Superior temporal gyrus (tissue), 1 donor: Measurements from ENCODE around the gene USP19.

Experiments used
- DNase-seq: peaks from one replicate; pipeline ENCODE4 v3.0.0-alpha.2; 2016; ENCODE audit errors: extremely low spot score

Gene USP19

GRCh38 chr3:49134471-49135265, 14.0 kb upstream of the USP19 start:
- no peak for DNase-seq

- peak; percentile 82 for DNase-seq
Measured at GRCh38 chr3:49133226-49133951, 12.8 kb upstream of the USP19 start.

DNA sequence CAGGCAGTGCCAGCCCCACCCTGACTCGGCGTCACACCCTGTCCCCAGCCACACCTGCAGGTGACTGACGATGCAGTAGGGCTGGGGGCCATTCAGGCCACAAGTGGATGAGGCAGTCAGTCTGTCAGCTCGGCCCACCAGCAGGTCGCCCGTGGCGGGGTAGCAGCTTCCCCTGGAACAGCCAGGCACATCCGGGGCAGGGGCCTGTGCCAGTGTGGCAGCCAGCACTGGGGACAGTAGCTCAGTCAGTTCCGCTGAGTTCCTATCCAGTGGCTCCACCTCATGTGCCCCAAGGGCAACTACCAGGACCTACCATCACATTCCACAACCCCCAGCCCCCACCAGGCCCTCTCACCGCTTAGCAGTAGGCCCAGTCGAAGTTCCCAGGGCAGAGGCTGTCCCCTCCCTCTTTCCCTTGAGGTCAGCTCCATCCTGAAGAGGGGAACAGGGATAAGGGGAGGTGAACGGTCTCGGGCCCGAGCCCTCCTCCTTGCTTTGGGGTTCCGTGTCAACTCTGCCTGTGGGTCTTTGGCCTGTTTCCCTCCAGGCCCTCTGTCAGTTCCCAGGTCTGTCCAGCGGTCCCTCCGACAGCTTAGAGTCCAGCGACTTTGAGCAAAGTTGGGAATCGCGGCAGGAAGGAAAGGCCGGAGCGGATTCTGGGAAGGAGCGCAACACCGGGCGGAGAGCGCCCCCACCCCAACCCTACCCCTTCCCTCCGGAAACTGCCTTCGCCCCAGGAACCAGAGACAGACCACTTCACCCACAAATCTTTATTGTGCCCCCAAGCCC, 12.0 kb upstream of the USP19 start, which contains the start of gene LAMB2:
LAMB2 (minus strand) TSS at position 614 of the 789 bp plus-strand sequence; CDS start at position 431, 183 bp downstream.
- peak; percentile 73 for DNase-seq

DNA sequence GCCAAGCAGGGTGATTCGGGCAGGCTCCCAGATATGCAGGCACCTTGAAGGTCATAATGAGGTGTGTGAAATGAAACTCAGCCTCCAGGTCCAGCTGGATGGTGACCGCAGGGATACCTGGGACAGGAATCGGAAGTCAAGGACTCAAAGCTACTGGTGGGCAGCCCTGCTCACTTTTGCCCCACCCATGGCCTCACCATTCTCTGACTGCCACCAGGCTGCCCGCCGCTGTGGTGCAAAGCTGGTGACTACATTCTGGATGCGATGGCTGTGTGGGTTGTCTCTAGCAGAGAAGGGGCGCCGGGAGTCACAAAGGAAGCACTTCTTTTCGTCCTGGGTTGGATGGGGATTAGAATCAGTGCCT, 11.4 kb upstream of the USP19 start:
- no peak for DNase-seq

GRCh38 chr3:49131576-49131975, 11.0 kb upstream of the USP19 start:
- DNase-seq, result no peak

DNA sequence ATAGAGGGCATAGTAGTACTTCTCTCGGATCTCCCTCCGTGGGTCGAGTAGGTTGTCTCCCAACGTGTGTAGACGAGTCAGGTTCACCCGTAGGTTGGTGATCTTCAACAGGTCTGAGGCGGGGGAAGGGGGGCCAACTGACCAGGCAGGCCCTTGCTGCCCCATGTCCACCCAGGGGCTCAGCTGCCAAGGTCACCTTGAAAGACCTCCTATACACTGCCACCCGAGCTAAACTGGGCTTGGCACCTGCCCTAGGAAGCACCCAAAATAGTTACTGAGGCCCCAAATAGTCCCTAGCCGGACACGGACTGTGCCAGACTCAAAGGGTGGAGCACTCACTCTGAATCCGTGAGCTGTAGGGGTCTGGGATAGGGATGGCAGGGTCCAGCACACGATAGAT, 10.4 kb upstream of the USP19 start:
- DNase-seq, result no peak

DNA sequence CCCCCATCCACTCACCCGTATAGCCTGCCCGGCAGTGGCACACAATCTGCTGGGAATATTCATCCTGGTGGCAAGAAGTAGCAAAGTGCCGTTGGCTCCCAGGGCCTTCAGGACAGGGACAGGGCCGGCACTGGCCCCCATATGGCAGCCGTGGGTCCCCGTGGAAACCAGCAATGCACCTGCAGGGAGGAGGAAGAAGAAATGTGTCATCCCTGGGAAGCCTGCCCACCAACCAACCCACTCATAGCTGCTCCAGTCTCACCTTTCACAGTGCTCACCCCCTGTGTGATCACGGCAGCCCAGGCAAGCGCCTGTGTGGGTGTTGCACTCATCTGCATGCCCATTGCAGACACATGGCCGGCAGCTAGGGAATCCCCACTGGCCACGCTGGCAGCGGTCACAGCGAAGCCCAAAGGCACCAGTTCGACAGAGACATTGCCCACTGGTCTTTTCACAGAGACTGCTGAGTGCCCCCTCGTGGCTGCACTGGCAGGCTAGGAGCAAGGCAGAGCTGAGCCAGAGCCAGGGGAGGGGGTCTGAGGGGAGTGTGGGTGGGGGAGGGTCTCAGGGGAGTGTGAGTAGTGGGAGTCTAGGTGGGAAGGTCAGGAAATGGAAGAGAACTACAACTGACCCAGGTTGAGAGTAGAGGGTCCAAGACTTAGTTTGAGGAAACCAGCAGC, 4.5 kb upstream of the USP19 start:
- DNase-seq, result peak; percentile 19

DNA sequence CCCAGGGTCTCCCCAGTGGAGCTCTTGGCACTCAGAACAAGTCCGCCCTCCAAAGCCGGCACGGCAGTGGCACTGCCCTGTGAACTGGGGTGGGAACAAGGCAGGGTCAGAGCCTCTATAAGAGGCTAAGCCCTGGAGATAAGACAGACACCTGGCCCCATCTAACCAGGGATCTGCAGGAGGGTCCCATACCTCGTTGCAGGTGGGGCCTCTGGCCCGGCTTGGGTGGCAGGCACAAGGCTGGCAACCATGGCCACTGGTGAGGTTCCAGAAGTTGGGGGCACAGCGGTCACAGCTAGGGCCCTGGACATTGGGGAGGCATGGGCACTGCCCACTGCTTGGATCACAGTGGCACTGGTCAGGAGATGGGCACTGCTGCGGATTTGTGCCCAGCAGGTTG, 3.6 kb upstream of the USP19 start:
- no peak for DNase-seq

- DNase-seq, result no peak
Measured at GRCh38 chr3:49123687-49124086, 3.1 kb upstream of the USP19 start.

DNA sequence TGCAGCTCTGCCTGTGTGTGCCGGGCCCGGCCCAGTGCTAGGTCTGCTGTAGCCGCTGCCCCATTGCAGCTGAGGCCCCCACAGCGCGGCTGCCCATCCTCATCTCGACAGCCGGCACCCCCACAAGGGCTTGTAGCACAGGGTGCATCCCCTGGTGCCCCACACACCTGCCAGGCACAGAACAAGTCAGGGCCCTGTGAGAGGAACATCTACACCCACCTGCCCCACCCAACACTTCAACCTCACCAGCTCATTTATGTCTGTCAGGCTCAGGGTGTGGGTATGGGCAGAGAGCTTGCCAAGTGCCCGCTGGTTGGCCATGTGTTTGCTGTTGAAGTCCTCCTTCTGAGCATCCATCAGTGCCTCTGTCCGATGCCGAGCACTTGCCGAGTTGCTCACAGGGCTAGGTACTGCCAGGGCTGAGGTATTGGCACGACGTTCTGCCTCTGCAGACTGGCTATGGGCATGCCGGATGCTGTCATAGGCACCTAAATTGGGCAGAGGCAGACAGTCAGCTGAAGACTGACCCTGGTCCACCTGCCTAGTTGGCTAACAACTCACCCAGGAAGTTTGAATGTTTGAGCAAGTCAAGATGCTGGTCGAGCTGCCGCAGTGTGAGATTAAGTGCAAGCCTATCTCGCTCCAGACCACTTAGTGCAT, 2.4 kb upstream of the USP19 start:
- no peak for DNase-seq

DNA sequence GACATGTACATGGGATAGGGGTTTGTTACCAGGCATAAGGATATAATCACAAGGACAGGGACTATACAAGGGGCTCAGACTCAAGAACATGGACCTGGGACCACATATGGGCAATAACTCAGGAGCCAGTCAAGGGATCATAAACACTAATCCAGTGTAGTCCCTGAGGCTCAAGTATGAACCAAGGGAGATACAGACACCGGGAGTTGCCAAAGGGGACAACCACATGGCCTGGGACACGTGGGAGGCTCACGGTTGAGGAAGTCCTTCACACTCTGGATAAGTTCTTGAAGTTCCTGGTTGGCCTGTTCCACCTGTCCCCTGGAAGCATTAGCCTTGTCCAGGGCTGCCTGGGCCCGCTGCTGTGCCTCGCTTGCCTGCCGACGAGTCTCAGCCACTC, 1.8 kb upstream of the USP19 start:
- no peak for DNase-seq

DNA sequence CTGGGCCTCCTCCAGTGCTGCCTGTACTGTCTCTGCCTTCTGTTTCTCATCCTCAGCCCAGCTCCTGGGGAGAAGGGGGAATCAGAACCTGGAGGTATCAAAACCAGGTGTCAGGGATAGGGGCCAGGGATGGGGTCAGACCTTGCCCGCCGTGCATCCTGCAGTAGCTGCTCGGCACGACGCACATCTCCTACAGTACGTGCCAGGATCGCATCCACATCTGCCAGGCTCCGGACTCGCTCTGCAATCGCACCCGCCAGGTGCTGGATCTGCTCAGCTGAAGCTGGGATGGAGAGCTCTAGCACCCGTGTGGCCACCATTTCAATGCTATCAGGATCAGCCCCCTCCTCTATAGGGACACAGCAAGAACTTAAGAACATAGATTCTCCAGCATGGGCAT, 1.4 kb upstream of the USP19 start:
- DNase-seq, result no peak

DNA sequence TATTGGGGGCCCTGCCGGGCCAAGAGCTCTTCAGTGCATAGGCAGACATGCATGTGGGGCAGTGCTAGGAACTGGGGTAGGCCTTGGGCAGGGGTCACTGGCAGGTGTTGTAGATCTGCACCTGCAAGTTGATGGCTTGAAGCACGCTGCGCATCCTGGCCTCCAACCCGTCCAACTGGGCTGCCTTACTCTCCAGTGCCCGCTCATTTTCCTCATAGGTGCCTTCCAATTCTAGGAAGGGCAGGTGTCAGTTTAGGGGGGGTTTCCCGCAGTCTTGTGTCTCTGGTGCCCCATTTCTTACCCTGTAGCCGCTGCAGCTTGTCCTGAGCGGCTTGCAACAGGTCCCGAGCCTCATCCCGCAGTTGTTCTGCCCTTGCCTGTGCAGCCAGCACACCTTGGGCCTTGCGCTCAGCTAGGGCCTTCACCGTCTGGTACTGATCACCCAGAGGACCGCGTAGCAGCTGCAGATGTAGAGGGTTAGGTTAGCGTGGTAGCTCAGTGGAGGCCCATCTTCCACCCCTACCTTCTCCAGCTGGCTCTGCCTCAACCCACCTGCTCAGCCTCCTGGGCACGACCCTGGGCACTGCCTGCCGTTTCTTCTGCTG, 611 bp upstream of the USP19 start:
- DNase-seq, result no peak

DNA sequence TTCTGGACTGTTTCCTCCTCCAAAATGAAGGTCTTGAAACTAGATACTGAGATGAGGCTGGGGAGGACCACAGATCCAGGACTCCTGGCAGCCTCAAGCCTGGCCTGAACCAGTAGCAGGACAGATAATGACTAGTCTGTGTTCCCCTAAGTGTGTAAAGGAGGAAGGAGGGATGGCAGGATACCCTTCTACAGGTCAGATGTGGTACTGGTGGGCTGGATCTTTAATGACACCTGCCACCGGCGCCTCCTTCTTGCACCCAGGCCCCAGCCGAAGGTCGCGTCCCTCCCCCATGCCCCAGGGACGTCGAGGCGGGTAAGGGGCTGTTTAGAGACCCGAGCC, 556 bp downstream of the USP19 start:
- no peak for DNase-seq

DNA sequence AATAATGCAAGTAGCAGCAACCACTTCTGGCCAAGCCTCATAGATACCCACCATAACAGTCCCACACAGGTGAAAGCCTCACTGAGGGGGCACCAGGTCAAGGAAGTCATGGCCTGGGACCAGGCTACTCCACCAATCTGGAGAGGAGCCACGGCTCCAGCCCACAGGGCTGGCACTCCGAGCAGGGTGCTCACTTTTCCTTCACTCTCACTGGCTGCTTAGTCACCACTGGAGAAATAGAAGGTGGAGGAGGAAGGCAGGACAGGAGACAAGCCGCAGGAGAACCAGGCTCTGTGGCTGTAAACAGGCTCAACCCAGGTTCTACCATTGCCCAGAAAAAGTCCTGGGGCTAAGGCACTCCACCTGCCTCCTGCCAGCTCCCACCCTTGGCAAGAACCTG, 1.2 kb downstream of the USP19 start:
- no peak for DNase-seq

DNA sequence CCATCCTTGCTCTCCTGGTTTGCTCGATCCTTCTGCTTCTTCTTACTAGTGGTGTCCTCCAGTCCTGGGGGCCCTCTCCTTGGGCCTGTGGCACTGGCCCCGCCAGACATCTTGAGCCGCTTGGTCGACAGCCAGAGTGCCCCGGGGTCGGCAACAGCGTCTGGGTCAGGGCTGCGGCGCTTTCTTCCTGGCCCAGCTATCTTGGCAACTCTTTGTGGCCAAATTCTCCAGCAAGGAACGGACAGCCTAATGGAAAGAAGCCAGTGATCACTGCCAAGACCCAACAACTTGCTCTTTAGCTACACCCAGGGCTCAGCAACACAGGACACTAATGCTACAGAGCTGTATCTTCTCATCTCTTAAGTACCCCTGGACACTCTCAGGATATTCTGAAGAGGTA, 1.6 kb downstream of the USP19 start:
- DNase-seq, result no peak

DNA sequence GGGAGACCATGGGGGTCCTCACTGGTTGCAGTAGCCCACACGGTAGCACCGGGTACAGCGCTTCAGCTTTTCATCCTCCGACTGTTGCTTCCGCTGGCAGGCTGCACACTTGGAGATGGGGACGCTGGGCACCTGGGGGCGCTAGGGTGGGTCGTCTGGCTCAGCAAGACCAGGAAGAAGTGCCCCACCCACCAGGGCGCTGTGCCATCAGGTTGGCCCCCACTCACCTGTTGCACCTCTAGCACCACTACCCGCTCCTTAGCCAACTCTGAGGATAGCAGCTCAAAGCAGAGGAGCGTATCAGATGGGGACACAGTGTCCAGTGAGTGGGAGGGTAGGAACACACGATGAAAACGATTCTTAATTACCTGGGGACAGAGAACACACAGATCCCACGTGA, 8.4 kb downstream of the USP19 start:
- no peak for DNase-seq

GRCh38 chr3:49111347-49111746, 9.3 kb downstream of the USP19 start:
- no peak for DNase-seq

DNA sequence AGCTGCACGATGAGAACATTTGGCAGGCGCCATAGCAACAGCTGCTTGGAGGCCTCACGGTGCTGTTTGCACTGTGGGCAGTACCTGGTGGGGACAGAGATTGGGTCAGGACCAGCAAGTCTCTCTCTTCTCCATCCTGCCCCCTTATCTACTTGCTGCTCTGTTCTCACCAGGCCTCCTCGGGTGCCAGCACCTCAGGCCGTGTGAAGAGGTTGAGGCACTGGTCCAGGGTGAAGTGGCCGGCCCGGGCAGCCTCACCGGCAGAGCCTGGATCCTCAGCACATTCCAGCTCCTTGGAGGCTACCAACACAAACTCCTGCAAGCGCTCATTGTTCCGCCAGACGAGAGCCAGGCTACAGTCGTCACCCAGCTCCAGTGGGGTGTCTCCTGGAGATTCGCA, 9.8 kb downstream of the USP19 start:
- DNase-seq, result no peak

- no peak for DNase-seq
Measured at GRCh38 chr3:49108346-49108745, 12.3 kb downstream of the USP19 start.
